Ovary (tissue), 3 donors: ENCODE data around the gene LGSN.
"Not testable (repeated sequence)": the region's sequence is repeated elsewhere in the genome, so short reads cannot be mapped to it uniquely, and the experiment has no call there.

ENCODE experiments used
- EP300 ChIP-seq: sonication (generic); formaldehyde crosslinking; IDR thresholded peaks from one replicate; pipeline ENCODE4 v1.6.1; 2017; ENCODE audit warnings: antibody characterized with exemption
- POLR2A ChIP-seq: fragments of 450-650 bp; IDR thresholded peaks from one replicate; pipeline ENCODE4 v1.6.1; 2017; ENCODE audit warnings: antibody characterized with exemption, mild to moderate bottlenecking, moderate library complexity
- TF ChIP-seq, protein P1 (sequence below), 3 donors: fragments of 450-650 bp in 2 of 3; fragments of 200-600 bp in 1 of 3; IDR thresholded peaks; one replicate each; pipeline versions ENCODE4 v1.5.1 to v1.8.0; 2016 to 2022; ENCODE audit warnings: antibody characterized with exemption in 3 of 3, mild to moderate bottlenecking in 1 of 3
- donor health status: DM: no; HTN: no; CAD: no.

GRCh38 chr6:63334652-63335051 lies 14.9 kb upstream of the LGSN start:
- TF ChIP-seq, protein P1, sequence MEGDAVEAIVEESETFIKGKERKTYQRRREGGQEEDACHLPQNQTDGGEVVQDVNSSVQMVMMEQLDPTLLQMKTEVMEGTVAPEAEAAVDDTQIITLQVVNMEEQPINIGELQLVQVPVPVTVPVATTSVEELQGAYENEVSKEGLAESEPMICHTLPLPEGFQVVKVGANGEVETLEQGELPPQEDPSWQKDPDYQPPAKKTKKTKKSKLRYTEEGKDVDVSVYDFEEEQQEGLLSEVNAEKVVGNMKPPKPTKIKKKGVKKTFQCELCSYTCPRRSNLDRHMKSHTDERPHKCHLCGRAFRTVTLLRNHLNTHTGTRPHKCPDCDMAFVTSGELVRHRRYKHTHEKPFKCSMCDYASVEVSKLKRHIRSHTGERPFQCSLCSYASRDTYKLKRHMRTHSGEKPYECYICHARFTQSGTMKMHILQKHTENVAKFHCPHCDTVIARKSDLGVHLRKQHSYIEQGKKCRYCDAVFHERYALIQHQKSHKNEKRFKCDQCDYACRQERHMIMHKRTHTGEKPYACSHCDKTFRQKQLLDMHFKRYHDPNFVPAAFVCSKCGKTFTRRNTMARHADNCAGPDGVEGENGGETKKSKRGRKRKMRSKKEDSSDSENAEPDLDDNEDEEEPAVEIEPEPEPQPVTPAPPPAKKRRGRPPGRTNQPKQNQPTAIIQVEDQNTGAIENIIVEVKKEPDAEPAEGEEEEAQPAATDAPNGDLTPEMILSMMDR (IDR thresholded peaks at IDR 0.05): not testable (repeated sequence)
- not testable (repeated sequence) for TF ChIP-seq POLR2A, EP300
